GF-D8 (cell line): Measurements from ENCODE around the gene CEACAM18.
"Not testable (repeated sequence)": the region's sequence is repeated elsewhere in the genome, so short reads cannot be mapped to it uniquely, and the experiment has no call there.

Source experiments
- DNase-seq: peaks from one replicate; lab custom pipeline; 2025; lab: John Stamatoyannopoulos, UW

The CEACAM18 gene

DNA sequence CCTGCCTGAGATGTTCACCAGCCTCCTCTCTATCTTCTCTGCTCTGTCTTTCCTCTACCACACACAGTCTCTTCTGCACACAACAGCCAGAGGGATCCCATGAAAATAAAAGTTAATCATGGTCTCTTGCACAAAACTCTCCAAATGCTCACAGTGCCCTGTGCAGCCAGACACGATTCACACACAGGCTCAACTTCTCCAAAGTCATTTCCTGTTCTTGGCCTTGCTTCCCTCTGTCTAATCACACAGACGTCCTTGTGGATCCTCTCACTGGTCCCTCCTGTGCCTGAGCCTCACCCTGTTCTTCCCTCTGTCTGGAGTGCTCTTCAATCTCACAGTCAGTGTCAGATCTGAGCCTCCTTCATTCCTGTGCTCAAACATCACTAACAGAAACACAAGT is 15.4 kb downstream of the CEACAM18 start:
- DNase-seq: no peak

DNA sequence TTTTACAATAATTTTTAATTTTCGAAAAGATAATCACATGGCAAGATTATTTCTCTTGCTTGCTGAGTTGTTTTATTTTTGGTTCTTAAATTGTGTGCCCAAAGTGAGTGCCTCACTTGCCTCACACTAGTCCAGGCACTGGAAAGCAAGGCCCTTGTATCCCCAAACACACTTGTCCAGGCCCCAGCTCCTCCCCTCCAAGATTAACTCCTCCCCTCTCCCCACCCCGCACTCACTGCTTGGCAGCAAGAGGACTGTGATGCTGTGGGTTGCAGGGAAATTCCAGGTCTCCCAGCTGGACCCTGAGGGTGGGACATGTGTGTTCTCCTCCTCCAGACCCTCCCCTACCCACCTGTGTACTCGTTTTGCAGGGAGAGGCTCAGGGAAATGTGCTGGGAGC is 19.3 kb downstream of the CEACAM18 start:
- no peak for DNase-seq

- DNase-seq: not testable (repeated sequence)
These were observed 22.6 kb downstream of the CEACAM18 start for GRCh38 chr19:51500931-51501330.

GRCh38 chr19:51501594-51502263 is 23.4 kb downstream of the CEACAM18 start, which contains the start of gene SIGLEC12:
SIGLEC12 (minus strand) TSS chr19:51501800; CDS start chr19:51501733, 67 bp downstream.
- DNase-seq: peak; percentile 6

DNA sequence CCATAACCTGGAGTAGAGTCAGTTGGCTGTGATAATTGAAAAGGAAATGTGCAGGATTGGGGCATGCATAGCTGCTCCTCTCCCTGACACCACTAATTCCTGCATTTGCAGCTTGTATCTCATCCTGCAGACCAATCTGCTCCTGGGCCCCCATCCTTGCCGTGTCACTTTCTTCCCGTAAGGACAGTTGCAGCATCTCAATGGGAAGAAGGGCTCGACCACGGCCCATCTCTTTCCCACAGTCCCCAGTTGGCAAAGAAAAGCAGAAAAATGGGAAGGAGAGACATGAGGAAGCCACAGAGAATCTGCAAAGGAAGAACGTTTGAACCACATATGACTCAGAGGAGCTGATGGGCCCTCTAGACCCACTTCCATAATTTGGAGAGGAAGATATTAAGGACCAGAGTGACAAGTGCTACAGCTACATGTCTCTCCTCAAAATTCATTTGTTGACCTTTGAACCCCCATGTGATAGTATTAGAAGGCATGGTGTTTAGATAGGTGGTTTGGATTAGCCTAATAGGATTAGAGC is 25.0 kb downstream of the CEACAM18 start:
- DNase-seq: no peak

- DNase-seq: no peak
These were observed 25.6 kb downstream of the CEACAM18 start for GRCh38 chr19:51503896-51504295.

- DNase-seq: no peak
These were observed 27.6 kb downstream of the CEACAM18 start for GRCh38 chr19:51505904-51506303.

DNA sequence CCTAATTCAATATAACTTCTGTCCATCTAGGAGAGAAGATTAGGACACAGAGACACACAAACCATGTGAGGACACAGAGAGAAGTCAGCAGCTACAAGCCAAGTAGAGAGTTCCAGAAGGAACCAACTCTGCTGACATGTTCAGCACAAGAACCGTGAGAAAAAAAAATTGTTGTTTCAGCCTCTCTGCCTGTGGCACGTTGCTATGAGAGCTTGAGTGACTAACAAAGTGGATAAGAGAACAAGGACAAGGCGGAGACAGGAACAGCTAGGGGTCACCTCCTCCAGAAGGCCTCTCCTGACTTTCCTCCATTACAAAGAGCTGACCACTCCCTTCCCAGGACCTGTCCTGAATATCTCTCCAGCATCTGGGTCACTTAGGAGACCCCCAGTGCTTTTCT is 28.9 kb downstream of the CEACAM18 start:
- no peak for DNase-seq

DNA sequence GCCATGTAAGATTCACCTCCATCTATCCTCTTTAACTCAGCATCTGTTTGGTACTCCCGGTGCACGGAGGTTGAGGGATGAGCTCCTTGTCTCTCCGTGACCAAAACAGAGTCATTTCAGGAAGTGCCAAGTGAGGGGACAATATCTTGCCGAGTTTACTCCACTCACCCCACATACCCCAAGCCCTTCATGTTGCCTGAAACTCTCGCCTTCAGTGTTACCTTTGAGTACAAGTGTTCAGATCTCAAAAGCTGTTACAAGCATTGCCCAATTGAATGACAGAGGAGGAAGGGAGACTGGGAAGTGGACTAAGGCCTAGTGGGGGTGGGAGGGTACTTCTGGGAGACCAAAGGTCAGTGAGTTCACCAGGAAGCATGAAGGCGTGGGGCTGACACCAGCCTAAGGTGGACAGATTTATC is 29.3 kb downstream of the CEACAM18 start:
- DNase-seq: no peak

- DNase-seq: no peak
These were observed 29.9 kb downstream of the CEACAM18 start for GRCh38 chr19:51508059-51508733.

DNA sequence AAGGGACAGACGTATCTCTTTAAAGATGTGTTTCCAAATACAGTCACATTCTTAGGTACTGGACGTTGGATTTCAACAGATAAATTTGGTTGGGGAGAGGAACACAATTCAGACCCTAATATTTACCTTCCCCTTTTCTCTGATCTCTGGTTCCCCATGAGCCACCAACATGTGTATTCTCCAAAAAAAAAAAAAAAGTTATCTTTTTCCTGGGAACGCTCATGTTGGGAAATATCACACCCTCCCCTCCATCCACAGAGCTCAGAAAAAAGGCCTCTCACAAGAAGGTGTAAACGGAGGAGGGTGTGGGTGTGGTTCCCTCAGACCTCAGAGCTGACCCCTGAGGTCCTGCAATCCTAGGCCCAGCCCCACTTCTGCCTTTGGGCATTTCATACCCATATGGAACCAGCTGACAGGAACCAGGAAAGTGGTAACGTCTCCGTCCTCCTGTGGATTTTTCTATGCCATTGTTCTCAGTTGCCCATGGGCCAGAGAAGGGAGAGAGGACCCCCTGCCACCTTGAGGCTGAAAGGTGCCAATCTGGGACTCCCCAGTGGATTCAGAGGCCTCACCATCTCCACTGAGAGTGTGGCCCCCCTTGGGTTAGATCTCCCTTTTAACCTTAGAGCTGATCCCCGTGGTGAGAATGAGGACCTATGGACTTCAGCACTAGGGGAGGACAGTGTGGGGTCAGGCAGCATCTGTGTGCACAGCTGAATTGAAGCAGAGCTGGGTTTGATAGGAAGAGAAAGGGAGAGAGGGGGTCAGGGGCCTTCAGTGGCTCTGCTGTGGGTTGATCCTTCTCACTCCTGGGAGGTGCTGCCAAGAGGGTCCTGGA is 31.7 kb downstream of the CEACAM18 start:
- DNase-seq: no peak

DNA sequence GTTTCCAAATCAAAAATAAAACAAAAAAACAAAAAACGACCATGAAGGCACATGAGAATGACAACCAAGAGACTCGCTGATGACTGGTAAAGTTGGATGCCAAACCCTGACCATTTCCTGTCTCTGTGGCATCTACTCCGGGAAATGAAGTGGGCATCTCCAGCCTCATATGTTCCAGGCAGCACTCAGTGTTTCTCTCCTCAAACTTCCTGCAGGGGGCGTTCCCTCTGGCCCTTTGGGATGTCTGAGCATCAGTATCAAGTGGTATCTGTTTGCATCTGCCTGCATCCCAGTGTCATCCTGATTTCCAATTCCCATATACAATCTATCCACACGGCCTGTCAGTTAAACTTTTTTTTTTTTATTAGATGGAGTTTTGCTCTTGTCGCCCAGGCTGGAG is 33.0 kb downstream of the CEACAM18 start:
- no peak for DNase-seq

DNA sequence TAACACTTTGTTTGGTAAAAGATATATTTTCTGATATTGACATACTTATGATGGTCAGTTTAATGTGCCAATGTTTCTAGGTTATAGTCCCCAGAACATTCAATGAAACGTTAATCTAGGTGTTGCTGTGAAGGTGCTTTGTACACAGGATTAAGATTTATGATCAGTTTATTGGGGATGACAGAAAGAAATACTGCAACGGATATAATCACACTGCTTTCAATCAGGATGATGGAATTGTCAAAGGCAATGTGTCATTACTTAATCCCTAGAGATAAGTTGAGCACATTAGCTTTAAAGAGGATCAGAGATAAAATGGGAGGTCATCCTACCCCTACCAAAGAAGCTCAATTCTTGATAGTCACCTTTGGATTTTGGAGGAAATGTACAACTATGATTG is 35.6 kb downstream of the CEACAM18 start:
- DNase-seq: no peak

GRCh38 chr19:51514866-51515481 is 36.6 kb downstream of the CEACAM18 start:
- peak; percentile 11 for DNase-seq

GRCh38 chr19:51520728-51521127 is 42.4 kb downstream of the CEACAM18 start:
- no peak for DNase-seq

GRCh38 chr19:51521357-51521756 is 43.0 kb downstream of the CEACAM18 start:
- DNase-seq: no peak

- DNase-seq: no peak
These were observed 43.4 kb downstream of the CEACAM18 start for GRCh38 chr19:51521781-51522180.

DNA sequence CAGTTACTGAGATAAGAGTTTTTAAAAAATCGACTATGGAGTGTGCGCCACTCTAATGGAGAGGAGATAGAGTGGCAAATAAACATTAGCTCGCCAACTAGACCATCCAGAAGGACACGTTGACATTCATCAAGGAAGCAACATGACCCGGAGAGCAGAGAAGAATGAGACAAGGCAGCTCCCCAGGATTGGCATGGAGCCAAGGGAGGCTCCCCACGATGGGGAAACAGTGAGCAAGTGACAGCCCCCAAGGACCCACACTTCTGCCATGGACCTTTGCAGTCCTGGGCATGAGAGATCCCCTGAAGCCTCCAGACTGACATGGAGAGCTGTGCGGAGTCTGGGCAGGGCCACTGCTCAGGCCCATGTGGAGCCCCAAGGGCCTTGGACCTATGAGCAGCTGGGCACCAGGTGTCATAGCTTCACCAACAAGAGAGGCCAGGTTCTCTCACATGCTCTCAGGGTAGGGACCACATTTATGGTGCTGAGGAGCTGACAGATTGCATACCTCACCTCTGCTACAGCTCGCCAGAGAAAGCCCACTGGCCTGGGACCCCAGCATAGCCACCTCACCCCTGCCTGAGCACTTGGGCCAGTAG is 46.4 kb downstream of the CEACAM18 start:
- DNase-seq: no peak

DNA sequence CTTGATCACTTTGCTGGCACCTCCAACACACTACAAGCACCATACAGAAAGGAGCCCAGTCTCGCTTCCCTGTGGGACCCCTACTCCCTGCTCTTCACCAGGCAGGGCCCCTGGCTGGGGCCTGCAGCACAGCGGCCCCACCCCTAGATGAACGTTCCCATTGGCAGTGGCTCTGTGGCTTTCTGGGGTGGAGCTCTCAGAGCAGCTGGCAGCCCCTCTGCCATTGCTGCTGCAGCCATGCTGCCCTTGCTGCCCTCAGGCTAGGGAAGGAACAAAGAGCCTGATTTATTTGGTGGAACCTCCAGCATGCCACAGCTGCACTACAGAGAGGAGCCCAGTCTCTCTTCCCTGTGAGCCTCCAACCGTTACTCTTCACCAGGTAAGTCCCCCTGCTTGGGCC is 47.3 kb downstream of the CEACAM18 start:
- no peak for DNase-seq

DNA sequence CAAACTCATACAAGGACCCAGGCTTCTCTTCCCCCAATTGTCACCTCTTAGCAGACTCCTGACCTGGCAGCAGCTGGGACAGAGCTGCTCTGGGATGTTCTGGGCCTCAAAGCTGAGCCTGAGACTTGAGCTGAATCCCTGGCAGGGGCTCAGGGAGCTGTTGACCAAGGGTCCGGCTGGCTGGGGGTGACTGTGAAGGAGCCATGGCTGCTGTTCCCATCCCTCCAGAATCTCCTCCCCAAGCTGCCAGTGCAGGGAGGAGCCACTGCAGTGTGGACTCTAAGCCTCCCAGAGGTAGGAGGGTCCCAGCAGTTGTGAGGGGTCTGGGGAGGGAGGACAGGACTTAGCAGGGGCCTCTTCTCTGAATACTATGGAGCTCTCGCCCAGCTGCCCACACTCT is 51.0 kb downstream of the CEACAM18 start:
- no peak for DNase-seq

- DNase-seq: no peak
These were observed 52.3 kb downstream of the CEACAM18 start for GRCh38 chr19:51530616-51531015.
